GM19099 (cell line): Measurements from ENCODE around the gene CYFIP1.

ENCODE experiments used
- POLR2A ChIP-seq: IDR thresholded peaks from 3 replicates; pipeline ENCODE4 v1.6.1; 2011; ENCODE audit warnings: low read depth; ENCODE audit not compliant: insufficient read length; ENCODE audit errors: extremely low read depth

Gene CYFIP1

DNA sequence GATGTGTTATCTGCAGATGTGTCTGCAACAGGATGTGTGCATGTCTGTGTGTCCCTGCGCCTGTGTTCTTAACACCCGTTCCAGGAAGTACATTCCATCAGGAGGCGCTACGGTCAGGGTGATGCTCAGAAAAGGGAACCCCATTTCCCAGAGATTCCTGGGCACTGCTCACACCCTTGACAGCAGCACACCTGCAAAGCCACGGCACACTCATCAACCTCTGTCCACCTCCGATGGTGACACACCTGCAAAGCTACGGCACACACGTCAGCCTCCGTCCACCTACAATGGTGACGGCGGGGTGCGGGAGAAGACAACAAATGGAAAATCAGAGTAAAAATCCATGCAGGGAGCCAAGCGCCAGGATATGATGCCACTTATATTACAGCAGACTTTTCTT is 86.3 kb downstream of the CYFIP1 start:
- TF ChIP-seq POLR2A, result no peak

- TF ChIP-seq POLR2A, result no peak
Observed at GRCh38 chr15:22893081-22893480, 87.1 kb downstream of the CYFIP1 start.

GRCh38 chr15:22892333-22892732 is 87.8 kb downstream of the CYFIP1 start:
- no peak for TF ChIP-seq POLR2A

- no peak for TF ChIP-seq POLR2A
Observed at GRCh38 chr15:22891426-22892210, 88.5 kb downstream of the CYFIP1 start.

DNA sequence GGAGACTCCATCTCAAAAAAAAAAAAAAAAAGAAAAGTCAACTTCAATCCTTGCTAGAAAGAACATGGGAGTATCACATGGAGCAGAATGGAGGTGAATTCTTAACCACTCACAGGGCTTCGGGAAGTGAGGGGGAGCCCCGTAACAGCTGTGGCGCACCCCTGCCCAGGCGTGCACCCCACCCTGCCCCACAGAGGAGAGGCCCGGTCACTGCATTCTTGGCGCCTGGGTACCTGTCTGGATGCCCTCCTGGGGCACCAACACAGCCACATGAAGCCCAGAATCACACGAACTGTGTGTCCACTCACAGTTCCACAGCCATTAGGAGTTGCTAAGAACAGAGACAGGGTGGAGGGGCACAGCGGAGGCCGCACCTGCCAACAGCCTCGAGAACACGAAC is 89.9 kb downstream of the CYFIP1 start:
- no peak for TF ChIP-seq POLR2A

DNA sequence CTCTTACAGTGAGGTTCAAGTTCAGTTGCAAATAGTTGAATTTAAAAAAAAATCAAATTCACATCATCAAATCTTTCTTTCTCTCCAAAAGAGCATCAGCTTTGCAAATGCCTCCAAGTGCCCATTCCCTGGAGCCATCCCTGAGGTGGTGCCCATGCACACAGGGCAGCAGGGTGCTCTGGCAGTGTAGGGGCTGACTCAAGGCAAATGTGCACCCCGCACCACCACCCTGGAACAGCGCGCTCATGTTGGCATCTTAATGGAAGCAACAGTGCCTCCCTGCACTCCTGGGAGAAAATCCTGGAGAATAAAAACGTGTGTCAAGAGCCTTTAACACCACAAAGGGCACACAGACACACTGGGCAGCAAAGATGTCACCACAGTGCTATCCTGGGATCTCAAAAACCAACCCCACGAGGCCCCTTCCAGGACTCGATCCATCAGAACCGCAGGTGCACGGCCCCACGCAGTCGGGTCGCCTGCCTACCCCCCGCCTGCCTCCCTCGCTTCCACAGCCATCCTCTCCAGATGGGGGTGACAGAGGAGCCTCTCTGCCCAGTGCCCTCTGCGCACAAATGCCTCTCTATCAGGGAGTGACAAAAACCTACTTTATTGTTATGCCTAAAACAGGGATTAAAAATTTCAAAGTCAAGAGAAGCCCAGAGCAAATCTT is 90.9 kb downstream of the CYFIP1 start:
- no peak for TF ChIP-seq POLR2A

GRCh38 chr15:22888120-22888859 is 91.9 kb downstream of the CYFIP1 start:
- no peak for TF ChIP-seq POLR2A

DNA sequence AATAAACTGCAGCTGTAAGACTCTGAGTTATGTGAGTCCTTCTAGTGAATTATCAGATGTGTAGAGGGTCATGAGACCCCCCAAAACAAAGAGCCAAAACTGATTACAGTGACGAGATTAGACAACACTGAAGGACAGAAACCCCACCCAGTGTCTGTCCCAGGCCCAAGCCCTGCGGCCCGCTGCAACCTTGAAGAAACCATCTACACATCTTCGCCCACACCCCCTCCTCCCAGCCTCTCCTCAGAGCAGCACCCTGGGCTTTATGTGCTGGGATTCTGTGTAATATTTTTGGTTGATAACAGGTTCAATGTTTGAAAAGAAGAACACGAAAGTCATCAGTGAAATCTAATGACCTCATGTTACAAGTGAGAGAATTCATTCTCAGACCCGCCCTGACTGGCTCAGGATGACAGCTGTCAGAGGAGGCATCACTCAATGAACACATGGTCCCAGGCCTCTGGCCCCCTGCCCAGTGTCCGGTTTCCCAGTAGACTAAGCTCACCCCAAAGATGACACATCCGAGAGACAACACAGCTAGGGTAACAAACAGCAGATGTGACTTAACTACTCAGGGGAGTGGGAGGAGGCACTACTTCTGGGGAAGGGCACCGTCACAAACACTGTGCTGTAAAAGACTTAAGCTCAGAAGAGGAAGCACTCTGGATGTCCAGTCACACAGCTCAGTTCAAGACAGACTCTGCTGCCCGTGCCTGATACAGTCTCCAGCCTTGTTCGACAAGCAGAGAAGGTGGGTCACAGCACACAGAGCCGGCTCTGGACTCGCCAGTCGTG is 92.8 kb downstream of the CYFIP1 start:
- TF ChIP-seq POLR2A, result no peak

DNA sequence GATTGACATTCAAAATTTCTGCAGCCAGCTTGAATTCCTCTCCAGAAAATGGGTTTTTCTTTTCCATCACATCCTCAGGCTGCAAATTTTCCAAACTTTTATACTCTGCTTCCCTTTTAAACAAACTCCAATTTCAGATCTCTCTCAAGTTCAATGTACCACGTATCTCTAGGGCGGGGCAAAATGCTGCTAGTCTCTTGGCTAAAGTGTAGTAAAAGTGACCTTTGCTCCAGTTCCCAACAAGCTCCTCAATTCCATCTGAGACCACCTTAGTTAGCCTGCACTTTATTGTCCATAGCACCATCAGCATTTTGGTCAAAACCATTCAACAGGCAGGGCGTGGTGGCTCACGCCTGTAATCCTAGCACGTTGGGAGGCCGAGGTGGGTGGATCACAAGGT is 95.0 kb downstream of the CYFIP1 start:
- TF ChIP-seq POLR2A, result no peak

DNA sequence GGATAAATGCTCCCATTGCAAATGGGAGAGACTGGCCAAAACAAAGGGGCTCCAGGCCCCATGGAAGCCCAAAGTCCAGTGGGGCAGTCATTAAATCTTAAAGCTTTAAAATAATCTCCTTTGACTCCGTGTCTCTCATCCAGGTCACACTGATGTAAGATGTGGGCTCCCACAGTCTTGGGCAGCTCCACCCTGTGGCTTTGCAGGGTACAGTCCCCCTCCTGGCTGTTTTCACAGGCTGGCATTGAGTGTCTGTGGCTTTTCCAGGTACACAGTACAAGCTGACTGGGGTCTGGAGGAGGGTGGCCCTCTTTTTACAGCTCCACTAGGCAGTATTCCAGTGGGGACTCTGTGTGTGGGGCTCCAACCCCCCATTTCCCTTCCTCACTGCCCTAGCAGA is 95.8 kb downstream of the CYFIP1 start:
- TF ChIP-seq POLR2A, result no peak

DNA sequence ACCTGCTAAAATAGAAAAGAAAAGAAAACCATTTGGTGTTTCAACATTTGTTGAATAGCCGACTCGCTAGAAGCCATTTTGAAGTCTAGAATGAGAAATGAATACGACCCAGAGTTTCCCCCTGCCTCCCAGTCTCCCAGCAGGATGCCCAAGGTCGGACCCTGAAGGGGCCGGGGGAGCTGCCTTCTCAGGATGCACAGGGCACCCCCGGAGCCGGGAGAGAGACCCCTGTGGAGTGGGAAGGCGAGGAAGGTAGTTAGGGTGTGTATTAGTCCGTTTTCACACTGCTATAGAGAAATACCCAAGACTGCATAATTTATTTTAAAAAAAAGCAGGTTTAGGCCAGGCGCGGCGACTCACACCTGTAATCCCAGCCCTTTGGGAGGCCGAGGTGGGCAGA is 97.0 kb downstream of the CYFIP1 start:
- no peak for TF ChIP-seq POLR2A

- no peak for TF ChIP-seq POLR2A
Observed at GRCh38 chr15:22881739-22882440, 98.3 kb downstream of the CYFIP1 start.

- no peak for TF ChIP-seq POLR2A
Observed at GRCh38 chr15:22880981-22881738, 99.0 kb downstream of the CYFIP1 start.
